Activated T-cell treated with anti-CD3 and anti-CD28 coated beads for 48 hours (primary cell): ENCODE measurements around the gene OR2AG2.
"Not testable (repeated sequence)": the region's sequence is repeated elsewhere in the genome, so short reads cannot be mapped to it uniquely, and the experiment has no call there.

Experiments
- DNase-seq: peaks from one replicate; pipeline ENCODE4 v3.0.0-alpha.2; 2020; ENCODE audit warnings: low read depth

Gene OR2AG2, protein sequence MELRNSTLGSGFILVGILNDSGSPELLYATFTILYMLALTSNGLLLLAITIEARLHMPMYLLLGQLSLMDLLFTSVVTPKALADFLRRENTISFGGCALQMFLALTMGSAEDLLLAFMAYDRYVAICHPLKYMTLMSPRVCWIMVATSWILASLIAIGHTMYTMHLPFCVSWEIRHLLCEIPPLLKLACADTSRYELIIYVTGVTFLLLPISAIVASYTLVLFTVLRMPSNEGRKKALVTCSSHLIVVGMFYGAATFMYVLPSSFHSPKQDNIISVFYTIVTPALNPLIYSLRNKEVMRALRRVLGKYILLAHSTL

DNA sequence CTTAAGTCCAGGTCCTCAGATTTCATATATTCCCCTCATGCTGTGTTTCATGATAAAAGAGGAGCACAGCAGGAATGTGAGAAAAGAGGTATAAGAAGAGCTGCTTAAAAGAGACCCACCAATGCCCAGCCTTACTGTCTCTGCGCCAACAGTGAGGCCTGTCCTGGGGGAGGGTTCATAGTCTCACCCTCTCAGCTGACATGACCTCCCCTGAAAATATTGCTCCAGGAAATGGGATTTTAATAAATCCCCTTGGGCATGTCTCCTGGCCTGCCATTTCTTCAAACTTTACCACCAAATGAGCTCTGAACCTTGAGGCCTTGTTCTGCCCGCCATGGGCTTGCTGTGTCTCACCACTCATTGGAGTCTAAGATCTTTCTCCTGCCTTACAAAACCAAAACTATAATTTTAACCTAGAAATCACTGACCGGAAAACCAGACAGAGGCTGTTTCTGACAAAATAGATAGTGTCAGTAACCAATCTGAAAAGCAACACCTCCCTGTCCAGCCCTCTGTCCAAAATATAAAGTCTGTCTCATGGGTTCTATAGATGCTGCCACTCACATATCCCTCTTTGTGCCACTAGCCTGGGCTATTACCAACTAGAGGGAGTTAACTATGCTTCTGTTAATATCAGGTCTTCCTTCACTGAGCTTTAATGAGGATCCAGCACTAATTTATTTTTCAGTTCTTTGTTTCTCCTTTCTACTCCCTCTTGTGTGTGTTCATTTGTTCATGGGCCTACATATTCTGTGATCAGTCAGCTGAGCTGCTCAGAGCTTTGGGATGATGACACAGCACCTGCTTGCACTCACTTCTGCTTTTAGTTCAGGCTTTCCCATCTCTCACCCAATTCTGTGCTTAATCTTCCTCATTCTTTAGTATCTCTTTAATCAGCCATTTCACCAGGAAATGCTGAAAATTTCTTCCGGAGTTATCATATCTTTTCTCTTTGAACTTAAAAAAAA, at the start of gene OR2AG2:
Gene OR2AG2 (minus strand): TSS at position 51 of the 968 bp plus-strand sequence. CDS start 3,019 bp downstream, outside the sequence.
- DNase-seq, result no peak

DNA sequence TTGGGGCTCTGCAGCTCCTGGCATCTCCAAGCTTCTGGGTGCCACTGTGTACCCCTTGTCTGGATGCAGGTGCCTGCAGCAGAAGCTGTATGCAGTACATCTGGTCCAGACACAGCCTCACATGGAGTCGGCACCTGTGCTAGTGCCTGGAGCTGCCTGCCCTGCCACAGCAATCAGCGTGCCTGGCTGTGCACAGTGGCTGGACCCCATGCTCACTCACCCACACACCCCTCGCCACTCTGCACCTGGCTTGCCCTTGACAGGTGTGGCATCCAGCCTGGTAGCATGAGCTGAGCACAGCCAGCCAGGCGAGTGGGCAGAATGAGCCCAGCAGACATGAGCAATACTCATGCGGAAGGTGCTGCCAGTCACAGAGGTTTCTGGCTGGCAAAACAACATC, 47.2 kb upstream of the OR2AG2 start:
- no peak for DNase-seq

GRCh38 chr11:6817694-6818093, 45.9 kb upstream of the OR2AG2 start:
- no peak for DNase-seq

- no peak for DNase-seq
Observed at GRCh38 chr11:6813656-6814055, 41.9 kb upstream of the OR2AG2 start.

GRCh38 chr11:6812390-6813005, 40.7 kb upstream of the OR2AG2 start:
- no peak for DNase-seq

GRCh38 chr11:6801075-6801474, 29.3 kb upstream of the OR2AG2 start:
- DNase-seq, result not testable (repeated sequence)

GRCh38 chr11:6799402-6799801, 27.6 kb upstream of the OR2AG2 start, which contains the start of gene OR6A2:
Gene OR6A2 (minus strand): TSS chr11:6799689. CDS start chr11:6795708, 3,981 bp downstream.
- DNase-seq, result no peak

GRCh38 chr11:6794639-6795038, 22.9 kb upstream of the OR2AG2 start:
- DNase-seq, result no peak

GRCh38 chr11:6790546-6790945, 18.8 kb upstream of the OR2AG2 start:
- no peak for DNase-seq

- DNase-seq, result no peak
Observed at GRCh38 chr11:6782720-6783119, 10.9 kb upstream of the OR2AG2 start, which contains the start of gene OR2AG1. Gene OR2AG1 (plus strand): TSS chr11:6783020. CDS start chr11:6785038, 2,018 bp downstream.

GRCh38 chr11:6780829-6781228, 9.1 kb upstream of the OR2AG2 start:
- no peak for DNase-seq

GRCh38 chr11:6778518-6778917, 6.7 kb upstream of the OR2AG2 start:
- DNase-seq, result no peak

- DNase-seq, result no peak
Observed at GRCh38 chr11:6757373-6757967, 14.3 kb downstream of the OR2AG2 start.

GRCh38 chr11:6755953-6756347, 15.8 kb downstream of the OR2AG2 start:
- DNase-seq, result no peak

DNA sequence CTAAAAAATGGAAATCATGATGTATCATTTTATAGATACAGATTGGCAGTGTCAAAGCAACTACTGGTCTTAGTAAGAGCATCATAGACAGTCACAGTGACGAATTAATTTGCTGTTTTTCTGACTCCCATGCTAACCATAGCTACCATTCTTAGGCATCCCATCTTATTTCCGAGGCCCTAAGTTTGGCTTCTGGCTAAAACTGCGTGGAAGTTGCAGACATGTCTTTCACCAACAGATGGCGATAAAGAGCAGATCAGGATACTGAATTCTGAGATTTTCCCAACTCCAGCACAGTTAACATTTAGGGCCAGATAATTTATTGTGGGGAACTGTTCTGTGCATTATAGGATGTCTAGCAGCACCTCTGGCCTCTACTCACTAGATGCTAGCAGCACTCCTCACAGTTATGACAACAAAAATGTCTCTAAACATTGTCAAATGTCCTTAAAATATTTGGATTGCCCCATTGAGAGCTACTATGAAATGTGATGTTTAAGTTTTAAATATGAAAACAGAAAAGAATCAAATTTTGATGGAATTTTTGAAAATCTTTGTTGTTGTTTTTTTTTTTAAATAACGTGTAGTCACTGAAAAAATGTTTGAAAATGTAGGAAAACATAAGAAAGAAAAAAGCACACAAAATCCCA, 16.3 kb downstream of the OR2AG2 start:
- DNase-seq, result no peak

DNA sequence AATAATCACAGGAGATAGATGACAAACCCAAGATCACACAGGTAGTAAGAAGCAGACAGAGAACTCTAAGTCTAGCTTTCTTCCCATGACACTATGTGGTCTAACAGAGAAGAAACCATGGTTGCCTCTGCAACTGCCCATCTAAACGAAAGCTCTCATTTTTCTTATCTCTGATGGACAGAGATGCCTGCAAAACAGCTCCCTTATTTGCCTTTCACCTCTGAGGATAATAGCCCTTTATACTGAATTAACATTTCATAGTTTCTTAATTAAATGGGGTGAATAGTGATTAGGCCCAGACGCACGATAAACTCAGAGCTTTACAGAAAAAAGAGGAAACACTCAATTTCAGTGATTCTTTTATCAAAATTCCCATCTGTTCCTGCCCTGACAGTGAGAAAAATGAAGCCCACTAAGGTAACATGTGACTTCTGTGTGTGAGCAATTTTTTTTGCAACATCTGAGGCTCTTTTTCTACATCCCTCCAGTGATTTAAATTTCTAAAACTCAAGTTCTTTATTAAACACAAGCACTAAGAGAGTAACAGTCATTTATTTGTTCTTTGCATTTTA, 24.6 kb downstream of the OR2AG2 start:
- no peak for DNase-seq

- DNase-seq, result no peak
Observed at GRCh38 chr11:6746626-6747025, 25.1 kb downstream of the OR2AG2 start.

GRCh38 chr11:6746086-6746618, 25.6 kb downstream of the OR2AG2 start:
- no peak for DNase-seq

DNA sequence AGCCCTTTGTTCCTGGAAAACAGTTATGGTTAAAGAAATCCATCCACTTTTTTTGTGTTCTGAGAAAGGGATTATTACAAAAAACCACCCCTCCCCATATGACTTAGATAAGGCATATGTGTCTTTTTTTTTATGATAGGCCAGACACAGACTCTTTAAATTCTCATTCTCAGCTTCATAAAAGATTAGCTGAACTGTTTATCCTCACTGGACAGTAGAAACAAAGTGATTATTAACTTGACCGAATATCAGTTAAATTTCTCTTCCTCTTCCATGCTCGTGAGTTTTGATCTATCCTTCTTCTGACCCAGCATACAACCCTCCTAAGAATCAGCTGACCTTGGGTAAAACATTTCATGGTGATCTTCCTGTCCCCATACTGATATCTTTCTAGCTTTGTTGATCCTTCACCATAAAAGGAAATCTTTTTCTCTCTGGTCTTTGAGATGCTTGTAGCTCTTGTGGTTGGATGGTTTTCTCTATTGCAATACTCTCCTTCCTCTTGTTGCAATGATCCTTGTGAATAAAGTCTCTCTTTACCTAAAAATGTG, 26.2 kb downstream of the OR2AG2 start:
- DNase-seq, result no peak

DNA sequence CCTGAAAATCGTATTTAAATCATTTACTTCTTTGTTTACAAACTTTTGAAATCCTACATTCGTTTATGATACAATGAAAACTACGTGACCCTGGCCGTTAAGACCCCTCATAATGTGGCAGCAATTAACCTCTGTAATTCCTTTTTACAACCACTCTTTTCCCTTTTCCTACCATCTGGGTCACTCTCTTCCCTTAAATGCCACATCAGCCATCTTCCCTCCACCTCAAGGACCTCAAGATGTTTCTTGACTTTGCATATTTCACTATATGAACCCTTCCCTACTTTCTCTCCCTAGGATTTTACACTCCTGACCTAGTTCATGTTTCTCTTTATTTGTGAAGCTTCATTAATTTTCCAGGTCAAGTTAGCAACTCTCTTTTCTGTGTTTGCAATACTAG, 26.8 kb downstream of the OR2AG2 start:
- DNase-seq, result no peak

DNA sequence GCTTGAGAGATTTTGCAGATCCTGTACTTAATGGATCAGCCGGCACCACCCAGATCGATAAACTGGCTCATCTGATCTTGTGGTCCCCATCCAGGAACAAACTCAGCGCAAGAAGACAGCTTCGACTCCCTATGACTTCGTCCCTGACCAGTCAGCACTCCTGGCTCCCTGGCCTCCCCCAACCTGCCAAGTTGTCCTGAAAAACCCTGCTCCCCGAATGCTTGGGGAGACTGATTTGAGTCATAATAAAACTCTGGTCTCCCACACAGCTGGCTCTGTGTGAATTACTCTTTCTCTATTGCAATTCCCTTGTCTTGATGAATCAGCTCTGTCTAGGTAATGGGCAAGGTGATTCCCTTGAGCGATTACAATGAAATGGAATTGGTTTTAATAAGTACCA, 29.5 kb downstream of the OR2AG2 start:
- no peak for DNase-seq
